ENCODE measurements around the gene SH3PXD2A.
A peak's percentile ranks its signal among the peaks of the same experiment; 100 is the strongest.
"Not testable (repeated sequence)": the region's sequence is repeated elsewhere in the genome, so short reads cannot be mapped to it uniquely, and the experiment has no call there.

Gene SH3PXD2A

GRCh38 chr10:103740611-103741010, 114.8 kb downstream of the SH3PXD2A start:
- no peak for DNase-seq

GRCh38 chr10:103739039-103739764, 116.2 kb downstream of the SH3PXD2A start:
- DNase-seq, result peak; percentile 62

GRCh38 chr10:103737735-103738367, 117.5 kb downstream of the SH3PXD2A start:
- DNase-seq, result no peak

GRCh38 chr10:103736763-103737162, 118.6 kb downstream of the SH3PXD2A start:
- DNase-seq, result no peak

GRCh38 chr10:103736044-103736443, 119.3 kb downstream of the SH3PXD2A start:
- DNase-seq, result no peak

- DNase-seq, result no peak
Measured at GRCh38 chr10:103734731-103735130, 120.6 kb downstream of the SH3PXD2A start.

GRCh38 chr10:103733045-103733419, 122.3 kb downstream of the SH3PXD2A start:
- no peak for DNase-seq

GRCh38 chr10:103732339-103733044, 122.9 kb downstream of the SH3PXD2A start:
- DNase-seq, result no peak

- DNase-seq, result no peak
Measured at GRCh38 chr10:103731609-103732270, 123.6 kb downstream of the SH3PXD2A start.

- not testable (repeated sequence) for DNase-seq
Measured at GRCh38 chr10:103731026-103731425, 124.3 kb downstream of the SH3PXD2A start.

- no peak for DNase-seq
Measured at GRCh38 chr10:103729851-103730250, 125.5 kb downstream of the SH3PXD2A start.

- no peak for DNase-seq
Measured at GRCh38 chr10:103727991-103728689, 127.2 kb downstream of the SH3PXD2A start.

GRCh38 chr10:103727546-103727963, 127.8 kb downstream of the SH3PXD2A start:
- no peak for DNase-seq

- no peak for DNase-seq
Measured at GRCh38 chr10:103726637-103727036, 128.7 kb downstream of the SH3PXD2A start.

- DNase-seq, result no peak
Measured at GRCh38 chr10:103725242-103725641, 130.1 kb downstream of the SH3PXD2A start.

GRCh38 chr10:103724771-103725170, 130.6 kb downstream of the SH3PXD2A start:
- no peak for DNase-seq

- no peak for DNase-seq
Measured at GRCh38 chr10:103724074-103724473, 131.3 kb downstream of the SH3PXD2A start.

GRCh38 chr10:103723557-103723956, 131.8 kb downstream of the SH3PXD2A start:
- no peak for DNase-seq

- DNase-seq, result no peak
Measured at GRCh38 chr10:103722632-103723031, 132.7 kb downstream of the SH3PXD2A start.

- DNase-seq, result no peak
Measured at GRCh38 chr10:103720964-103721335, 134.4 kb downstream of the SH3PXD2A start.

- no peak for DNase-seq
Measured at GRCh38 chr10:103720328-103720963, 134.9 kb downstream of the SH3PXD2A start.

- DNase-seq, result no peak
Measured at GRCh38 chr10:103719036-103719435, 136.3 kb downstream of the SH3PXD2A start.
